K562 (cell line): ENCODE measurements around the gene VWA3A. TPM values are rescaled to one million over a fixed set of nuclear protein-coding genes. Genes with fewer than 3 reads are reported as not detected.

ENCODE experiments used
- DACH1 ChIP-seq: fragments of 450-650 bp; IDR thresholded peaks from 2 replicates; pipeline ENCODE4 v1.6.1; 2018; ENCODE audit not compliant: partially characterized antibody
- ILK ChIP-seq: fragments of 450-650 bp; IDR thresholded peaks from 2 replicates; pipeline ENCODE4 v1.6.1; 2016; ENCODE audit warnings: missing genetic modification characterization, low read depth, mild to moderate bottlenecking, missing compliant biosample characterization, moderate library complexity, borderline replicate concordance
- NRF1 ChIP-seq, 2 experiments: fragments of 450-650 bp; IDR thresholded peaks in 1 of 2; conservative IDR thresholded peaks in 1 of 2; 2 replicates each; pipeline ENCODE4 v1.6.1; 2014; ENCODE audit warnings: mild to moderate bottlenecking in 2 of 2
- RAD21 ChIP-seq, 2 experiments: fragments of 250-450 bp in 1 of 2; fragments of 450-650 bp in 1 of 2; sonication (Bioruptor Pico) in 1 of 2; formaldehyde crosslinking in 1 of 2; IDR thresholded peaks in 1 of 2; conservative IDR thresholded peaks in 1 of 2; 2 replicates each; pipeline versions ENCODE4 v1.4.0 to v1.8.0; 2020 to 2022; ENCODE audit warnings: mild to moderate bottlenecking in 2 of 2, moderate library complexity in 1 of 2
- RBM25 ChIP-seq: fragments of 200-400 bp; formaldehyde crosslinking; IDR thresholded peaks from 2 replicates; pipeline ENCODE4 v1.6.1; 2018; ENCODE audit warnings: low read length, low read depth, moderate library complexity; ENCODE audit not compliant: severe bottlenecking
- RBM34 ChIP-seq: fragments of 200-400 bp; formaldehyde crosslinking; IDR thresholded peaks from 2 replicates; pipeline ENCODE4 v1.6.1; 2018; ENCODE audit warnings: low read length, borderline replicate concordance; ENCODE audit not compliant: insufficient read depth
- THAP7 ChIP-seq: fragments of 250-450 bp; sonication (Bioruptor Pico); IDR thresholded peaks from 2 replicates; pipeline ENCODE4 v1.5.0; 2021
- TSC22D4 ChIP-seq: fragments of 450-650 bp; IDR thresholded peaks from 2 replicates; pipeline ENCODE4 v1.6.1; 2016; ENCODE audit warnings: missing genetic modification characterization, missing biosample characterization, control low read depth
- ZBTB33 ChIP-seq: sonication (generic); formaldehyde crosslinking; IDR thresholded peaks from 2 replicates; pipeline ENCODE4 v1.8.1; 2023; ENCODE audit warnings: mild to moderate bottlenecking, missing genetic modification reagents
- ZFX ChIP-seq: sonication (generic); formaldehyde crosslinking; IDR thresholded peaks from 2 replicates; pipeline ENCODE4 v1.8.0; 2022; ENCODE audit warnings: mild to moderate bottlenecking, missing genetic modification reagents, moderate library complexity
- ZNF77 ChIP-seq: fragments of 250-450 bp; sonication (Bioruptor Pico); IDR thresholded peaks from 2 replicates; pipeline ENCODE4 v1.5.0; 2020
- polyA plus RNA-seq, 8 experiments: library from polyadenylated mRNA; depleted of rRNA in 4 of 8; stranded (reverse) in 5 of 8; unstranded in 3 of 8; fragments of >200 nt; fragmentation: Nextera tagmentation in 2 of 8; fragmentation: Illumina TruSeq in 1 of 8; extraction: Ambion mirVana in 2 of 8; extraction: Trizol in 1 of 8; gene quantifications; 2 replicates each; pipeline versions ENCODE4 v1.2.1 to v1.2.3, GENCODE V29; 2011 to 2014; ENCODE audit warnings: inconsistent platforms in 1 of 8, missing spikeins in 1 of 8
- total RNA-seq, 7 experiments: library from RNA; depleted of rRNA in 6 of 7; stranded (reverse); fragments of >200 nt in 6 of 7; fragmentation: Illumina TruSeq in 2 of 7; extraction: Trizol in 2 of 7; gene quantifications; 2 replicates each; pipeline versions ENCODE4 v1.2.1 to v1.2.3, GENCODE V29; 2011 to 2021; ENCODE audit warnings: low replicate concordance in 1 of 7
- TF ChIP-seq, protein P1 (sequence below): fragments of 450-650 bp; IDR thresholded peaks from 2 replicates; pipeline ENCODE4 v1.6.1; 2017; ENCODE audit warnings: mild to moderate bottlenecking, moderate library complexity
- TF ChIP-seq, protein P2 (sequence below): fragments of 150-350 bp; conservative IDR thresholded peaks from 2 replicates; pipeline ENCODE4 v1.6.1; 2014; ENCODE audit warnings: low read length
- TF ChIP-seq, protein P3 (sequence below): fragments of 450-650 bp; IDR thresholded peaks from one replicate; pipeline ENCODE4 v1.6.1; 2018; ENCODE audit warnings: mild to moderate bottlenecking, moderate library complexity; ENCODE audit not compliant: partially characterized antibody
- TF ChIP-seq, protein P4 (sequence below), 2 experiments: fragments of 450-650 bp; IDR thresholded peaks; 2 replicates each; pipeline ENCODE4 v1.6.1; 2016

Gene VWA3A
- total and polyA plus RNA-seq, 9 of the 15 experiments (the other 6 are each of a cell fraction or from before 2014, with no cell fraction given), result not detected

DNA sequence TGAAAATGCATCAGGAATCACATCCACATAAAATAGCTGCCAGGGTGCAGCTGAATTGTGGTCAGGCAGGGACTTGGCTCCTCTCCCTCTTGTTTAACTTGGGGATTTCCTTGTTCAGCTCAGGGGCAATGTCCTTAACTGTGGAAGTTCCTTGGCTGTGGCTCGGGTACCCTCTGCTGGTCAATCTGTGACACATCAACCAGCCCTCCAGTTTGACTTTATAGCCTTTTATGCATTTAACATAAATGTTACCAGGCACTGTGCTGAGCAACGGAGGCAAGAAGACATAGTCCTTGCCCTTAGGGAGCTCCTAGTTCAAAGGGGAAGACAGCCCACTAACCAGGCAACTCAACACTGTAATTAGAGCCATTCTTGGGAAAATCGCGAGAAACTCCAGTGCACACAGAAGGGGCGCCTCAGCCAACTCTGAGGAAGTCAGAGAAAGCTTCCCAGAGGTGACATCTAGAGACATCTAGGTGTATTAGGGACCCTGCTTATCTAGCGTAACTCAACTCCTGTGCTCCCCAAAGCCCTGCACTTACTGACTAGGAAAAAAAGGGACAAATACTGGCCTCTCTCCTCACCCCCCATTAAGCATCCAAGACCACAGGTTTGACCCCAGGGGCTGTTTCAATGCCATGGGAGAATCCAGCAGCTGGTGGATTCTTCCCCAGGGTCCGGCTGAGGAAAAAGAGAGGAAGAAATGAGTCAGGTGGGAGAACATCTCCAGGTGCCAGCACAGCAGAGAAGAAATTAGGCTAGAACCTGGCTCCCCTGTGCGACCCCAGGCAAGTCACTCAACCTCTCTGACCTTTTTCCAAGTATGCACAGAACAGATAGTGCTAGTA lies 96.5 kb downstream of the VWA3A start (continued):
- TF ChIP-seq ZNF77 (CRISPR knock-in tag) (no peak), TSC22D4 (tag) (no peak), DACH1 (no peak), RAD21 (CRISPR knock-in tag; conservative IDR thresholded peaks at IDR 0.05 in 1 of 2, IDR thresholded peaks at IDR 0.05 in 1 of 2) (peak; percentile 76 to 84), RBM25 (peak; percentile 32), ZBTB33 (CRISPR knock-in tag) (no peak), ZFX (CRISPR knock-in tag) (no peak), NRF1 (conservative IDR thresholded peaks at IDR 0.05 in 1 of 2, IDR thresholded peaks at IDR 0.05 in 1 of 2) (no peak), ILK (tag) (no peak), THAP7 (CRISPR knock-in tag) (no peak), RBM34 (no peak)
- TF ChIP-seq, protein P1, sequence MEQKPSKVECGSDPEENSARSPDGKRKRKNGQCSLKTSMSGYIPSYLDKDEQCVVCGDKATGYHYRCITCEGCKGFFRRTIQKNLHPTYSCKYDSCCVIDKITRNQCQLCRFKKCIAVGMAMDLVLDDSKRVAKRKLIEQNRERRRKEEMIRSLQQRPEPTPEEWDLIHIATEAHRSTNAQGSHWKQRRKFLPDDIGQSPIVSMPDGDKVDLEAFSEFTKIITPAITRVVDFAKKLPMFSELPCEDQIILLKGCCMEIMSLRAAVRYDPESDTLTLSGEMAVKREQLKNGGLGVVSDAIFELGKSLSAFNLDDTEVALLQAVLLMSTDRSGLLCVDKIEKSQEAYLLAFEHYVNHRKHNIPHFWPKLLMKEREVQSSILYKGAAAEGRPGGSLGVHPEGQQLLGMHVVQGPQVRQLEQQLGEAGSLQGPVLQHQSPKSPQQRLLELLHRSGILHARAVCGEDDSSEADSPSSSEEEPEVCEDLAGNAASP, result no peak
- TF ChIP-seq, protein P2, sequence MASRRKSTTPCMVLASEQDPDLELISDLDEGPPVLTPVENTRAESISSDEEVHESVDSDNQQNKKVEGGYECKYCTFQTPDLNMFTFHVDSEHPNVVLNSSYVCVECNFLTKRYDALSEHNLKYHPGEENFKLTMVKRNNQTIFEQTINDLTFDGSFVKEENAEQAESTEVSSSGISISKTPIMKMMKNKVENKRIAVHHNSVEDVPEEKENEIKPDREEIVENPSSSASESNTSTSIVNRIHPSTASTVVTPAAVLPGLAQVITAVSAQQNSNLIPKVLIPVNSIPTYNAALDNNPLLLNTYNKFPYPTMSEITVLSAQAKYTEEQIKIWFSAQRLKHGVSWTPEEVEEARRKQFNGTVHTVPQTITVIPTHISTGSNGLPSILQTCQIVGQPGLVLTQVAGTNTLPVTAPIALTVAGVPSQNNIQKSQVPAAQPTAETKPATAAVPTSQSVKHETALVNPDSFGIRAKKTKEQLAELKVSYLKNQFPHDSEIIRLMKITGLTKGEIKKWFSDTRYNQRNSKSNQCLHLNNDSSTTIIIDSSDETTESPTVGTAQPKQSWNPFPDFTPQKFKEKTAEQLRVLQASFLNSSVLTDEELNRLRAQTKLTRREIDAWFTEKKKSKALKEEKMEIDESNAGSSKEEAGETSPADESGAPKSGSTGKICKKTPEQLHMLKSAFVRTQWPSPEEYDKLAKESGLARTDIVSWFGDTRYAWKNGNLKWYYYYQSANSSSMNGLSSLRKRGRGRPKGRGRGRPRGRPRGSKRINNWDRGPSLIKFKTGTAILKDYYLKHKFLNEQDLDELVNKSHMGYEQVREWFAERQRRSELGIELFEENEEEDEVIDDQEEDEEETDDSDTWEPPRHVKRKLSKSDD, result no peak
- TF ChIP-seq, protein P3, sequence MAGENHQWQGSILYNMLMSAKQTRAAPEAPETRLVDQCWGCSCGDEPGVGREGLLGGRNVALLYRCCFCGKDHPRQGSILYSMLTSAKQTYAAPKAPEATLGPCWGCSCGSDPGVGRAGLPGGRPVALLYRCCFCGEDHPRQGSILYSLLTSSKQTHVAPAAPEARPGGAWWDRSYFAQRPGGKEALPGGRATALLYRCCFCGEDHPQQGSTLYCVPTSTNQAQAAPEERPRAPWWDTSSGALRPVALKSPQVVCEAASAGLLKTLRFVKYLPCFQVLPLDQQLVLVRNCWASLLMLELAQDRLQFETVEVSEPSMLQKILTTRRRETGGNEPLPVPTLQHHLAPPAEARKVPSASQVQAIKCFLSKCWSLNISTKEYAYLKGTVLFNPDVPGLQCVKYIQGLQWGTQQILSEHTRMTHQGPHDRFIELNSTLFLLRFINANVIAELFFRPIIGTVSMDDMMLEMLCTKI, result no peak
- TF ChIP-seq, protein P4, sequence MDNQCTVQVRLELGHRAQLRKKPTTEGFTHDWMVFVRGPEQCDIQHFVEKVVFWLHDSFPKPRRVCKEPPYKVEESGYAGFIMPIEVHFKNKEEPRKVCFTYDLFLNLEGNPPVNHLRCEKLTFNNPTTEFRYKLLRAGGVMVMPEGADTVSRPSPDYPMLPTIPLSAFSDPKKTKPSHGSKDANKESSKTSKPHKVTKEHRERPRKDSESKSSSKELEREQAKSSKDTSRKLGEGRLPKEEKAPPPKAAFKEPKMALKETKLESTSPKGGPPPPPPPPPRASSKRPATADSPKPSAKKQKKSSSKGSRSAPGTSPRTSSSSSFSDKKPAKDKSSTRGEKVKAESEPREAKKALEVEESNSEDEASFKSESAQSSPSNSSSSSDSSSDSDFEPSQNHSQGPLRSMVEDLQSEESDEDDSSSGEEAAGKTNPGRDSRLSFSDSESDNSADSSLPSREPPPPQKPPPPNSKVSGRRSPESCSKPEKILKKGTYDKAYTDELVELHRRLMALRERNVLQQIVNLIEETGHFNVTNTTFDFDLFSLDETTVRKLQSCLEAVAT (IDR thresholded peaks at IDR 0.05), result no peak
